ENCODE measurements around the gene ANO3.

GRCh38 chr11:26597899-26598298, 266.0 kb downstream of the ANO3 start:
- TF ChIP-seq POLR2A (IDR thresholded peaks at IDR 0.05) (no peak), CTCF (IDR thresholded peaks at IDR 0.05) (no peak)

Data from right lobe of liver (tissue), 4 donors.